Heart left ventricle (tissue), 13 donors: Measurements from ENCODE around the gene LRG1.

Experiments
- CTCF ChIP-seq, 12 donors: fragments of 200-600 bp; sonication (generic) in 4 of 12; IDR thresholded peaks; one replicate each; pipeline versions ENCODE4 v1.5.0 to v1.8.0; 2018 to 2022; ENCODE audit warnings: antibody characterized with exemption in 12 of 12, mild to moderate bottlenecking in 5 of 12
- POLR2A ChIP-seq, 2 donors: fragments of 450-650 bp; IDR thresholded peaks; one replicate each; pipeline ENCODE4 v1.6.1; 2017; ENCODE audit warnings: antibody characterized with exemption in 2 of 2, mild to moderate bottlenecking in 2 of 2, moderate library complexity in 2 of 2
- donor health status: ischemic (EF 13 %, LVEDD 7.1; RV severe dilation, severe dysfunction).
- donor health status: DM: no; HTN: yes; CAD: no.
- donor health status: DM: no; HTN: no; CAD: no.
- donor health status: ischemic (EF 25% LVEDD 6.9; RV normal size, moderate dysfunction).
- donor health status: ischemic (EF 25% LVEDD 5.7; RV mildly dilated, moderate dysfunction).
- donor health status: ischemic (EF 35%, LVEDD 5.7; RV mildly dilated, moderate dysfunction).
- donor health status: nonischemic (EF 11% LVEDD 7.7; RV severe dilation, severe dysfunction).
- donor health status: DM: yes; HTN: yes; CAD: no.
- donor health status: PGD.
- donor health status: ischemic (EF 29% LVEDD 5.4; RV normal size, mild dysfunction).
- donor health status: nonischemic (EF 23%, LVEDD 6.1; RV moderate dilation, normal function).

GRCh38 chr19:4552525-4552819, 12.6 kb upstream of the LRG1 start:
- TF ChIP-seq CTCF (IDR thresholded peaks at IDR 0.05): no peak
- TF ChIP-seq POLR2A (IDR thresholded peaks at IDR 0.05): no peak
